M059J (cell line): ENCODE results near the gene OTULINL. TPM values are rescaled to one million over a fixed set of nuclear protein-coding genes. Genes with fewer than 3 reads are reported as not detected.

Source experiments
- DNase-seq: peaks from one replicate; pipeline ENCODE4 v3.0.0-alpha.2; 2012; ENCODE audit warnings: low read depth
- total RNA-seq: library from RNA; depleted of rRNA; stranded (reverse); fragments of >200 nt; shearing (Covaris generic); gene quantifications from 2 replicates; pipeline ENCODE4 v1.2.3, GENCODE V29; 2014

Gene OTULINL
- total RNA-seq, 1 experiment from 2014 or later, result 24.7 TPM

DNA sequence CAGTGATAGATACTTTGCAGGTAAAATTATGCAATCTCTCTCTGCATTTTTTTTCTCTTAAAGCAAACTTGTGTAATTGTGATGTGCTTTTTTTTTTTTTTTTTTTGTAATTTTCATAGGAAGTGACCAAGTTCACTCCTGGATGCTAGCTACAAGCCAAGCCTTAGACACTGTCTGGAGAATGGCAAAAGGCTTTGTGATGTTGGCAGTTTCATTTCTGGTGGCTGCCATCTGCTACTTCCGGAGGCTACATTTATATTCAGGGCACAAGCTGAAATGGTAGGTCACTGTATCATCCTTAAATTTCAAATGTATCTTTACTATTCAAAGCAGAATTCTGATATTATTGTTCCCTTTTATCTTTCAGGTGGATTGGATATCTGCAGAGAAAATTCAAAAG, 19.3 kb downstream of the OTULINL start:
- no peak for DNase-seq

DNA sequence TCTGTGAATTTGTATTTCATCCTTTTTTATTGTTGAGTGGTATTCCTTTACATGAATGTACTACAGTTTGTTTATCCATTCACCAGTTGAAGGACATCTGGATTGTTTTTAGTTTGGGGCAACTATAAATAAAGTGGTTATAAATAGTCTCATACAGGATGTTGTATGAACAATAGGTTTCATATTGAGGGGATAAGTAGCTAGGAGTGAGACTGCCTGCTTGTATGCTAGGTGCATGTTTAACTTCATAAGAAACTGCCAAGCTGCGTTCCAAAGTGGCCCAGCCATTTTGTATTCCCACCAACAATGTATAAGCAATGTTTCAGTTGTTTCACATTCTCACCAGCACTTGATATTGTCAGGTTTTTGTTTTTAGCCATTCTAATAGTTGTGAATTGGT, 21.5 kb downstream of the OTULINL start:
- no peak for DNase-seq

GRCh38 chr5:14607104-14607503, 25.5 kb downstream of the OTULINL start:
- no peak for DNase-seq

- DNase-seq, result no peak
Observed at GRCh38 chr5:14608169-14608568, 26.6 kb downstream of the OTULINL start.

- no peak for DNase-seq
Observed at GRCh38 chr5:14611737-14612136, 30.1 kb downstream of the OTULINL start.

DNA sequence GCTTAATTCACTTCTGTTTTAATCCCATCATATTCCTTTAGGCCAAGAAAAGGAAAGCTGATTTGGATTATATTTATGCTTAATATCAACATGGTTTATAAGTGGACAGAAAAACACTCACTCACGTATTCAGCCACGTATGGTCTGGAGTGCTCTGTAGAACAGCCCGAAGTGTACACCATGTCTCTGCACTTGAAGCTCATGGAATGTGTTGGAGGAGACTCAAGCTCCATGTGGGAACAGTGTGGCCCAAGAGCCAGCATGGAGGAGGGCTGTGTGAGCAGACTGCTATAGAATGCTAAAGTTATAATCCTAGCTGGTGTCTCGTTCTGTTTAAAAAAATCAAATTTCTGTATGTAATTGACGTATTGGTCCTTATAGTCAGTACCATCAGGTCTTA, 32.9 kb downstream of the OTULINL start:
- DNase-seq, result no peak

DNA sequence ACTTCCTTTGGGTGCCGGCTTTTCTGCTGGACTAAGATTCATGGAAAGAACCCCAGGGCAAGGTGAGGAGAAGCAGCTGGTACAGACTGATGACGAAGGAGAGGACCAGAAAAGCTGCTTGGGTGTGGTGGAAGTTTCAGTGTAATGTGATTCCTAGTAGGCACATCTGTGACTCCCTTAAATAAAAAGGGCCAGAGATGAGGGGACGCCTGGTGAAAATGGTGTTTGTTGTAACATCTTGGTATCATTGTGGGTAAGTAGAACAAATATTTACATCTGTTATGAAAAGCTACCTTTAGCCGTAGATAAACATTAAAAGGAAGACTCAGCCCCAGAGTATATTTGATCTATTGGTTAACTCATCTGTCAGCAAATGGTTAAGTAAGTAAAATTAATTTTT, 33.8 kb downstream of the OTULINL start:
- DNase-seq, result no peak

GRCh38 chr5:14617441-14617840, 35.8 kb downstream of the OTULINL start:
- DNase-seq, result peak; percentile 16

DNA sequence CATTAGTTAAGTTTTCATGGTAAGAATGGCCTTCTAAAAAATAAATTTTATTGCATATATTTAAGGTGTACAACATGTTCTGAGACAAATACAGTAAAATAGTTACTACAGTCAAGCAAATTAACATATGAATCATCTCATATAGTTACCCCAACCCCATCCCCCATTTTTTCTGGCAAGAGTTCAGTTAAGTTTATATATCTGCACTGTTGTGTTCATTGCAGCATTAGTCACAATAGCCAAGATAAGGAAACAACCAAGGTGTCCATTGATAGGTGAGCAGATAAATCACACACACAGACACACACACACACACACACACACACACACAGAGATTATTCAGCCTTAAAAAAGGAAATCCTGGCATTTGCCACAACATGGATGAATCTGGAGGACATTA, 45.7 kb downstream of the OTULINL start:
- peak; percentile 7 for DNase-seq

DNA sequence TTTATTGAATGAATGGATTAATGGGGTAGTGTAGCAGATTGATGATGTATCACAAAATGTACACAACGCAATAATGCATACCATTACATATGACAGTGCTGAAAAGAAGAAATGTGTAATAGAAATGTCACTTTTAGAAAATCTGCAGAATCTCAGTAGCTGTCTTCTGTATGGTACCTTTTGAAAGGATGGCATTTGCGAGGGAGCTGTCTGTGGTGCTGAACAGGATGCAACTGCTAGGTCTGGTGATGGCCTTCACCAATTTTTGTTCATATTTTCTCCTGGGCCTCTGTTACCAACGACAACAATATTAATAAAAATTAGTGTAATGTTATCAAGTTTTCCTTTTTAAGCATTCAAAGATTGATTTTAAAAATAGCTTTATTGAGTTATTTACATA, 46.8 kb downstream of the OTULINL start:
- DNase-seq, result peak; percentile 61

DNA sequence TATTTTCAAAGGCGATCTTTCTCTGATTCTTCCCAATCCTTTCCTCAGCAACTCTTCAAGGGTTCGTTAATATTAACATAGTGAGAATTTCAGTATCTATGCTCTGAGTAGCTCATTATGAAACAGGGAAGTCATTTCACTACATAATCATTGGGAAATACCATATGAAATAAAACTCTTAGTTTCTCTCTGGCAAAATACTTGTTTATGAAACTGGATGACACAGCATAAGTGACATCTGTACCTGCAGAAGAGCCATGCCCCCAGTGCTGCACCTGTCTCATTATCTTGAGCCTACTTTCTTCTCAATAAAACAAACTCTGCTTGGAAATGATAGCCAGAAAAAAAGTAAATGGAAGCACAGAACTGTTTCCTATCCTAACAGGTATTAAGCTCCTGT, 49.1 kb downstream of the OTULINL start:
- no peak for DNase-seq

- no peak for DNase-seq
Observed at GRCh38 chr5:14635656-14636055, 54.1 kb downstream of the OTULINL start.

DNA sequence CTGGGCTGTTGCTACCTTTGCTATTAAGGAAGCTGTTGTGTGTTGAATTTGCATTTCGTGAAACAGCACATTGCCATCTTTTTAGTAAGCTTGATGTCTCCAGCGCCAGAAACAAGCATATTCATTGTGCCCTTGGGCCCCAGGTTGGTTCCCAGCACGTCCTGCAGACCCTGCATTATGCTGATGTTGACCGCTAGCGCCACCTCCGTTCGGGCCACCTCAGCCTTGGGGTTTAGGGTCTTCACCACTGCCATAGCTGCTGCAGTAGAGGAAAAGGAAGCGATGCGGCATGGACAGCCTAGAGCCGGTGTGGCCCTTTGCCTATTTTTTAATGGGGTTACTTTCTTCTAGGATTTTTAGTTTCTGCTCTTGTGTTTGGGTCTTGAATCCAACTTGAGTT, 59.2 kb downstream of the OTULINL start:
- DNase-seq, result no peak

DNA sequence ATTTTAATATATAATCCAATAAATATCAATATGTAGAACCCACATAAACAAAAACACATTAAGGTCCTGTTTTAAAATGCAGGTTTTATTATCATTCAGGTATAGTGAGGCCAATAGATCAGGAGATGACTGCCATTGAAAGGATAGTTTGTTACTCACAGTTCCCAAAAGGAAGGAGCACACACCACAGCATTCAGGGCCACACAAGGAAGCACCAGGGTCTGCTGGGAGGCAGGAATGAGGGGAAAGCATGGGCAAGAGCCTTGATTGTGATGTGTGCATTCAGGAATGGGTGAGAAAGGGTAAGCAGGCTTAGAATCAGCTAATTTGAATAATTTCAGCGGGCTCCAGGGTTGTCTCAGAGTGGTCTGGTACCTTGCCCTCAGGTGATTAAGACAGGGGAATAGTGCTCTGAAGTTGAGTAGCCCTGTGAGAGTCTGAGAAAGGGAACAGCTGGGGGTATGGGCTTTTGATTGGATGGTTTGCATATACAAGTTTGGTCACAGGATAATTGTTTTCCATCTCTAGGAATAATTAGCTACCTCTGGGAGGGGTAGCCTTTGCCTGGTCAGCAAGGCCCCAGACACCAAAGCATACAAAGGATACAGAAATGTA, 63.1 kb downstream of the OTULINL start:
- DNase-seq, result no peak

DNA sequence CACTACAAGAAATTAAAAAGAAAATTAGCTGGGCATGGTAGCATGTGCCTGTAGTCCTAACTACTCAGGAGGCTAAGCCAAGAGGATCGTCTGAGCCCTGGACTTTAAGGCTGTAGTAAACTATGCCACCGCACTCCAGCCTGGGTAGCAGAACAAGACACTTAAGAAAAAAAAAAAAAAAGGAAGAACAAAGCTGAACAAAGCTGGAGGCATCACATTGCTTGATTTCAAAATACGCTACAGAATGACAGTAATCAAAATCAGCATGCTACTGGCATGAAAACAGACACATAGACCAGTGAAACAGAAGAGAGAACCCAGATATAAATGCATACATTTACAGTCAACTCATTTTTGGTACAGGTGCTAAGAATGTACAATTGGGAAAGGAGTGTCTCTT, 68.5 kb downstream of the OTULINL start:
- no peak for DNase-seq

DNA sequence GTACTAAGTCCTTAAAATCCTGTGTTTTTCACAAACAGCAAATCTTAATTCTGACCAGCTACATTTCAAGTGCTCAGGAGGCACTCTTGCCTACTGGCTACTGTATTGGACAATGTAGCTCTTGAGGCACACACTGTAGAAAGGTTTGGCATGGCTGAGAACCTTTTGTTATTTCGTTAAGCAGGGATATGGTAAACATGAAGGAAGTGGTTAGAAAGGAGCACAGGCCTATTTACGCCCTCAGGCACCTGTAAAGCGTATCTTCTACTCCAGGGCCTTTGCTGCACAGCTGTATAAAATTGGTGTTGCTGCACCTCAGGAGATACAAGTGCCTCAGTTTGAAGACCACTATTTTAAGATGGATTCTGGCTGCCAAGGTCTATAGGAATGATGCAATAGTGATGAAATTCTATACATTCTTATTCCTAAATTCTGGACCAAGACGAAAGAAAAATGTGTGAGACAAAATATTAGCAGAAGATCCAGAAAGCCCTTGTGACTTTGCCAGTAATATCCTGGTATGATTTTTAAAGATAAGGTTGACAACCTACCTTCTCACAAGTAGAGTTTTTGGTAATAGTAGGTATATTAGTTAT, 73.7 kb downstream of the OTULINL start:
- DNase-seq, result peak; percentile 28

- no peak for DNase-seq
Observed at GRCh38 chr5:14656898-14657297, 75.3 kb downstream of the OTULINL start.

- peak; percentile 83 for DNase-seq
Observed at GRCh38 chr5:14659821-14660607, 78.4 kb downstream of the OTULINL start.

DNA sequence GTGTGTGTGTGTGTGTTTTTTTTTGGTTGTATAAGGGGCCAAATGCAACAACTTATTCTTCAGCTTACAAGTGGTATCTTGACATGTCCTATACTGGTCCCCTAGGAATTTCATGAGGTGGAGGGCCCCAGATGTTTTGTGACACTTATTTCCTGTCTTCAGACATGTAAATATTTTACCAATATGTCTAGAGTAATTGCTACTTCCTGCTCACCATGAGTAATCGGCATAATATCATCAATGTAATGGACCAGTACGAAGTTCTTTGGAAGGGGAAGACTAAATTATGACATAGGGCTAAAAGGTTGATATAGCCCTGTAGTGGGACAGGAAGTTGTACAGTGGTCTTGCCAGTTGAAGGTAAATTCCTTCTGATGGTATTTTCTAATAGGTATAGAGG, 79.2 kb downstream of the OTULINL start:
- DNase-seq, result no peak
